ENCODE measurements around the gene ITGB6.

ITGB6 gene

DNA sequence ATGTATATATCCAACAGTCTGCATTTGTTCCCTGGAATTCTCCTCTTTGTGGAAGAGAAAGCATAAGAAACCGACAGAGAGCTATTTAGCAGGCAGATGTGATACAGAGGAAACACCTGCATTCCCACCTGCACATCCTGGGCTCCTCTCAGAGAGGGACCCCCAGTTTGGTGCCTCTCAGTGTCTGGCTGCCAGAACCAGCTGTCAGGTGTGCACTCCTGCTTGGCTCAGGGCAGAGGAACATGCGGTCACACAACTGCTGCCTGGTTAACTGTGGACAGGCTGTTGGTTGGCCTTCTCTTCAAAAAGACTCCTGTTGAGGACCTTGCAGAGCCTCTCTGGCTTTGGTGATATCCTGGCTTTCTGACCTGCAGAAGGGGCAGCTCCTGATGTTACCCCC, 54.6 kb downstream of the ITGB6 start:
- no peak for TF ChIP-seq EZH2 (IDR thresholded peaks at IDR 0.05; ENCODE audit: borderline replicate concordance, low read length)
- TF ChIP-seq, protein P1, sequence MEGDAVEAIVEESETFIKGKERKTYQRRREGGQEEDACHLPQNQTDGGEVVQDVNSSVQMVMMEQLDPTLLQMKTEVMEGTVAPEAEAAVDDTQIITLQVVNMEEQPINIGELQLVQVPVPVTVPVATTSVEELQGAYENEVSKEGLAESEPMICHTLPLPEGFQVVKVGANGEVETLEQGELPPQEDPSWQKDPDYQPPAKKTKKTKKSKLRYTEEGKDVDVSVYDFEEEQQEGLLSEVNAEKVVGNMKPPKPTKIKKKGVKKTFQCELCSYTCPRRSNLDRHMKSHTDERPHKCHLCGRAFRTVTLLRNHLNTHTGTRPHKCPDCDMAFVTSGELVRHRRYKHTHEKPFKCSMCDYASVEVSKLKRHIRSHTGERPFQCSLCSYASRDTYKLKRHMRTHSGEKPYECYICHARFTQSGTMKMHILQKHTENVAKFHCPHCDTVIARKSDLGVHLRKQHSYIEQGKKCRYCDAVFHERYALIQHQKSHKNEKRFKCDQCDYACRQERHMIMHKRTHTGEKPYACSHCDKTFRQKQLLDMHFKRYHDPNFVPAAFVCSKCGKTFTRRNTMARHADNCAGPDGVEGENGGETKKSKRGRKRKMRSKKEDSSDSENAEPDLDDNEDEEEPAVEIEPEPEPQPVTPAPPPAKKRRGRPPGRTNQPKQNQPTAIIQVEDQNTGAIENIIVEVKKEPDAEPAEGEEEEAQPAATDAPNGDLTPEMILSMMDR (IDR thresholded peaks at IDR 0.05; ENCODE audit: low read length), result no peak
- Histone ChIP-seq H4K20me1 (ENCODE audit: insufficient read depth, low read length) (no peaks in the 10 kb centered on the region), H3K4me3 (ENCODE audit: low read depth, low read length, poor library complexity, severe bottlenecking) (no peak overlapping the region), H3K4me1 (ENCODE audit: insufficient read depth, low read length, severe bottlenecking) (no peaks in the 10 kb centered on the region), H3K27me3 (ENCODE audit: insufficient read depth, low read length) (no peaks in the 10 kb centered on the region), H3K9me2 (ENCODE audit: low read depth, low read length) (no peaks in the 10 kb centered on the region), H3K27ac (ENCODE audit: low read depth, low read length, poor library complexity, severe bottlenecking) (no peak overlapping the region), H3F3A (ENCODE audit: insufficient read depth, low read length) (no peaks in the 10 kb centered on the region), H3K9ac (ENCODE audit: low read length) (no peak overlapping the region), H3K36me3 (ENCODE audit: insufficient read depth, low read length) (no peaks in the 10 kb centered on the region), H3K9me3 (ENCODE audit: low read length) (no peaks in the 10 kb centered on the region), H2AFZ (ENCODE audit: low read length) (no peak overlapping the region), H3K4me2 (ENCODE audit: low read length) (no peak overlapping the region), H3K79me2 (ENCODE audit: insufficient read depth, low read length) (no peaks in the 10 kb centered on the region)

DNA sequence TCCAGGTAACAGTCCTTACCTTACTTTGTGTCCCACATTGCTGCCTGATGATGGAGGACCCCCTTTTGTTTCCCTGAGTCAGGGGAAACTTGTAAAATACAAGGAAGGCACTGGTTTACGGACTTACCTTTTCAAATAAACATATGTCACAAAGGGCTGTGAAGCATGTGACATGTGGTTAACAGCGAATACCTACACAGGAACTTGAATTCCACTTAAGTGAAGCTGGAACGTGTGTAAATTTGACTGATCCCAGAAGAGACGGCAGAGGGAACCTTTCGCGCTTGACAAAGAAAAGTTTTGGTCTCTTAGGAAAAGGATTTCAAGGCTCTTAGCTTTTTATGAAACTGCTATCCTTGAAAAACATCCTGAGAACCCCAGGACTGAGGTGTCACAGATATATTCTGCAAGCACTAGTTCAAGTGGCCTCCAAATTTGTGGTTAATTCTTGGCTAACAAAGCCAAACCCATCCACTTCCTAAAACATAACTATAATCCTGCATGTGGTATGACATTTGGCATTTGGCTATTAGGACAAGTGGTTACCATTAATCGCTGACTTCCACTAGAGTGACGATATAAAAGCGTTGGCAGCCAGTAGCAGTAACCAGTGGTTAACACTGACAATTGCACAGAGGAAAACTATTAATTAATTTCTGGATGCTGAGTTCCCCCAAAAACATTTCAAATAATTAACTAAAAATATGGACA, 55.6 kb downstream of the ITGB6 start:
- Histone ChIP-seq H3K36me3 (ENCODE audit: insufficient read depth, low read length) (no peaks in the 10 kb centered on the region), H3K27me3 (ENCODE audit: insufficient read depth, low read length) (no peaks in the 10 kb centered on the region), H3K9me3 (ENCODE audit: low read length) (no peaks in the 10 kb centered on the region), H3K79me2 (ENCODE audit: insufficient read depth, low read length) (no peaks in the 10 kb centered on the region), H3K9ac (ENCODE audit: low read length) (no peak overlapping the region), H4K20me1 (ENCODE audit: insufficient read depth, low read length) (no peaks in the 10 kb centered on the region), H2AFZ (ENCODE audit: low read length) (no peak overlapping the region), H3K9me2 (ENCODE audit: low read depth, low read length) (no peaks in the 10 kb centered on the region), H3K4me3 (ENCODE audit: low read depth, low read length, poor library complexity, severe bottlenecking) (no peak overlapping the region), H3K27ac (ENCODE audit: low read depth, low read length, poor library complexity, severe bottlenecking) (no peak overlapping the region), H3F3A (ENCODE audit: insufficient read depth, low read length) (no peaks in the 10 kb centered on the region), H3K4me2 (ENCODE audit: low read length) (no peak overlapping the region), H3K4me1 (ENCODE audit: insufficient read depth, low read length, severe bottlenecking) (no peaks in the 10 kb centered on the region)
- TF ChIP-seq EZH2 (IDR thresholded peaks at IDR 0.05; ENCODE audit: borderline replicate concordance, low read length), result no peak
- TF ChIP-seq, protein P1 (IDR thresholded peaks at IDR 0.05; ENCODE audit: low read length), result no peak

DNA sequence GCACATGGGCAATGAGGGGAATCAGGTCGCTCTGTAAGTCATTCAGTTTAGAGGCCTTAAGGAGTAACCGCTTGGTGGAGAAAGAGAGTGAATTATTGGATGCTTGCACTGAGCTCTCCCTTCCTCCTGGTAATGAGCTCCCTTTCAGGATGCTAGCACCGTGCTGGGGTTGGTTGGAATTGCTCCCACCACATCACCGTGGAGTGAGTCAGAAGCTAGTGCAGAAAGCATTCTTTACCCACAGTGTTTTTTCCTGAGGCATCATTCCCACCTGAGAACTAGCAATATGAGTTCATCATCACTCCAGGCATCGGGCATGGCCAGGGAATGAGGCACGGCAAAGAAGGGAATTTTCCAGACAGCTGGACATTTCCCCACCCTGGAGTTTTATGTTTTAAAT, 57.6 kb downstream of the ITGB6 start:
- Histone ChIP-seq H3K9me2 (ENCODE audit: low read depth, low read length) (no peaks in the 10 kb centered on the region), H3K4me3 (ENCODE audit: low read depth, low read length, poor library complexity, severe bottlenecking) (no peak overlapping the region), H3K27me3 (ENCODE audit: insufficient read depth, low read length) (no peaks in the 10 kb centered on the region), H3K4me2 (ENCODE audit: low read length) (no peak overlapping the region), H3K4me1 (ENCODE audit: insufficient read depth, low read length, severe bottlenecking) (no peaks in the 10 kb centered on the region), H3K79me2 (ENCODE audit: insufficient read depth, low read length) (no peaks in the 10 kb centered on the region), H3K9ac (ENCODE audit: low read length) (no peak overlapping the region), H3K9me3 (ENCODE audit: low read length) (no peaks in the 10 kb centered on the region), H3K36me3 (ENCODE audit: insufficient read depth, low read length) (no peaks in the 10 kb centered on the region), H3F3A (ENCODE audit: insufficient read depth, low read length) (no peaks in the 10 kb centered on the region), H4K20me1 (ENCODE audit: insufficient read depth, low read length) (no peaks in the 10 kb centered on the region), H2AFZ (ENCODE audit: low read length) (no peak overlapping the region), H3K27ac (ENCODE audit: low read depth, low read length, poor library complexity, severe bottlenecking) (no peak overlapping the region)
- TF ChIP-seq, protein P1 (IDR thresholded peaks at IDR 0.05; ENCODE audit: low read length), result no peak
- no peak for TF ChIP-seq EZH2 (IDR thresholded peaks at IDR 0.05; ENCODE audit: borderline replicate concordance, low read length)

Data from OCI-LY1 (cell line).